HT-29 (cell line): Measurements from ENCODE around the gene CAD. TPM values are rescaled to one million over a fixed set of nuclear protein-coding genes. Genes with fewer than 3 reads are reported as not detected.
"Not testable (repeated sequence)": the region's sequence is repeated elsewhere in the genome, so short reads cannot be mapped to it uniquely, and the experiment has no call there.

Source experiments
- DNase-seq: peaks from one replicate; pipeline ENCODE4 v3.0.0-alpha.2; 2015; ENCODE audit warnings: low spot score
- total RNA-seq: library from RNA; depleted of rRNA; stranded (reverse); fragments of >200 nt; shearing (Covaris generic); gene quantifications from 2 replicates; pipeline ENCODE4 v1.2.3, GENCODE V29; 2014; rRNA removed

Gene CAD
- total RNA-seq, result 78.5 and 88.5 TPM in 2 replicates

DNA sequence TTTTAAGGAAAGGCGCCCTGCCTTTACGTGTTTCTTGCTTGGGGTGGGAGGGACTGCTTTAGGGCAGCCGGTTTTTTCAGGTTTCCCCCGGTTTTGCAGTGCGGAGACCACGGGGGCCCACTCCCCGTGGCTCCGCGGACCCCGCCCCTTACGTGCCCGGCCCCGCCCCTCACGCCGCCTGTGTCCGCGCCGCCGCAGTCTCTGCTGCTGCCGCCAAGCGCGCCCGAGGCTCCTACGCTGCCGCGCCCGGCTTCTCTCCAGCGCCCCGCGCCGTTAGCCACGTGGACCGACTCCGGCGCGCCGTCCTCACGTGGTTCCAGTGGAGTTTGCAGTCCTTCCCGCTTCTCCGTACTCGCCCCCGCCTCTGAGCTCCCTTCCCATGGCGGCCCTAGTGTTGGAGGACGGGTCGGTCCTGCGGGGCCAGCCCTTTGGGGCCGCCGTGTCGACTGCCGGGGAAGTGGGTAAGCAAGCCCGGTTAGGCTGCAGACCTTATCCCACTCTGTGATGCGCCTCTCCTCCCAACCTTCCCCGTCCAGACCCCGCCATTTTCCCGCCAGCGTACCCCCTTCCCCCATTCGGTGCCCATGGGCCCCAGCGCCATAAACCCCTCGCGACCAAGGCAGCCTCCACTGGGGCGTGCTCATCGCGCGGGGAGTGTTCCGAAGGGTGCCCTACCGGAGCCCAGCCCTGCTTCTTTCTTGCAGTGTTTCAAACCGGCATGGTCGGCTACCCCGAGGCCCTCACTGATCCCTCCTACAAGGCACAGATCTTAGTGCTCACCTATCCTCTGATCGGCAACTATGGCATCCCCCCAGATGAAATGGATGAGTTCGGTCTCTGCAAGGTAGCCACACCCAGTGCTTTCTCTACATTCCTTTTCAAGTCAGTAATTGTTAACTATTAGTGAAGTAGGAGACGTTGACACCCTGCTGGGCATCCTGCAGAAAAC lies at the start of gene CAD:
Gene CAD (plus strand): TSS at position 197 of the 949 bp plus-strand sequence. CDS start 183 bp downstream, at position 380.
- peak; percentile 89 for DNase-seq

- DNase-seq, result no peak
Measured at GRCh38 chr2:27170581-27171337, 46.4 kb upstream of the CAD start.

DNA sequence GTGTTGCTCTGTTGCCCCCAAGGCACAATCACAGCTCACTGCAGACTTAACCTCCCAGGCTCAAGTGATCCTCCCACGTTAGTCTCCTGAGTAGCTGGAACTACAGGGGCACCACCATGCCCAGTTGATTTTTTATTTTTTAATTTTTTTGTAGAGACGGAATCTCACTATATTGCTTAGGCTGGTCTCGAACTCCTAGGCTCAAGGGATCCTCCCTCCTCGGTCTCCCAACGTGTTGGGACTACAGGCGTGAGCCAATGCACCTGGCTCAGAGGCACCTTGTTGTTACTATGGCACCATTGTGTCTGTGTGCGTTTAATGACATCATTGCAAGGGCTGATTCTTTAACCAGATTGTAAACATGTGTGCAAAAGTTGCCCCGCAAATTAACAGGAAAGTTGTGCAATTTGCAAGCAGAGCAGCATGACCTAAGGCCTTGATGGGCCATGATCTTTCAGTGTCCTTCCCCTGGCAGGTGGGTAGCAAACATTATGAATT lies 45.8 kb upstream of the CAD start:
- no peak for DNase-seq

DNA sequence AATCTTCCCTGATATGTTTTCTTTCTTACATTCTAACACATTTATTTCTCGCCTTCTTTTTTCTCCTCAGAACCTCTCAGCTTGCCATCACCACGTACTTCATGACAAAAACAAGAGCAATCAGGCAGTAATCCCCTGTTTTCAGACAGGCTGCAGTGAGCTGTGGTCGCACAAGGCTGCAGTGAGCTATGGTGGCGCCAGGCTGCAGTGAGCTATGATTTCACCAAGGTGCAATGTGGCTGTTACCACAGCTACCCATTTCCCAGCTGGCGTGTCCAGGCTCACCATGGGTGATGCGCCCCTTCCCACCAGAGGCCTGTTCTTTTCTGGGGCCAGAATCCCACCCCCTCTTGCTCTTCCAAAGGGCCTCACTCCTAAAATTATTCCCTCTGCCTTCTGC lies 42.5 kb upstream of the CAD start:
- no peak for DNase-seq

DNA sequence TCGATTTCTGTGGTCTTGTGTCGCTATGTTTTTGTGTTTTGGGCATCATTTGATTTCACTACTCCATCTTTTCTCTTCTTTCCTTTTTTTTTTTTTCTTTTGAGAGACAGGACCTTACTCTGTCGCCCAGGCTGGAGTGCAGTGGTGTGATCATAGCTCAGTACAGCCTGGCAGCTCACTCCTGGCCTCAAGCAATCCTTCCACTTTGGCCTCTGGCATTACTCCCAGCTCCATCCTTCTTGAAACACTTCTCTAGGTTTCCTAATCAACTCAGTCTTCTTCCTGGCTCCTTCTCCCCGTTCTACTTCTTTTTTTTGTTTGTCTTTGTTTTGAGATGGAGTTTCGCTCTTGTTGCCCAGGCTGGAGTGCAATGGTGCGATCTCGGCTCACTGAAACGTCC lies 41.8 kb upstream of the CAD start:
- DNase-seq, result no peak

DNA sequence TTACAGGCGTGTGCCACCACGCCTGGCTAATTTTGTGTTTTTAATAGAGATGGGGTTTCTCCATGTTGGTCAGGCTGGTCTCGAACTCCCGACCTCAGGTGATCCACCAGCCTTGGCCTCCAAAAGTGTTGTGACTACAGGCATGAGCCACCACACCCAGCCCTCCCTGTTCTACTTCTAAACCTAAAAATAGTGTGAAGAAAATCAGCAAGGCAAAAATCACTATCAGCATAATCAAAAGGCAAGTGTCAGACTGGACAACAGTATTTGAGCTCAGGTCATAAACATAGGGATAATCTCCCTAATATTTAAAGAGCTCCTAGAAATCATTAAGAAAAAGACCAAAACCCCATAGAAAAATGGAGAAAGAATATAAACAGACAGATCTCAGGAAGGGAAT lies 41.4 kb upstream of the CAD start:
- not testable (repeated sequence) for DNase-seq

- DNase-seq, result no peak
Measured at GRCh38 chr2:27177441-27178351, 39.5 kb upstream of the CAD start.

DNA sequence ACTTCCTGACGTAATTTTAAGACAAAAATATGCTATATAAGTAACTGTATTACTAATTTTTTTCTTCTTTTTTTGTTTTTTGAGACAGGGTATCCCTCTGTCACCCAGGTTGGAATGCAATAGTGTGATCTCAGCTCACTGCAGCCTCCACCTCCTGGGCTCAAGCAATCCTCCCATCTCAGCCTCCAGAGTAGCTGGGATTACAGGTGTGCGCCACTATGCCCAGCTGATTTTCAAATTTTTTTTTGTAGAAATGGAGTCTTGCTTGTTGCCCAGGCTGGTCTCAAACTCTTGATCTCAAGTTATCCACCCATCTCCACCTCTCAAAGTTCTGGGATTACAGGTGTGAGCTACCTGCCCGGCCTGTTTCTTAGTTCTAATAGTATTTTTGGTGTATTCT lies 38.7 kb upstream of the CAD start:
- DNase-seq, result no peak

DNA sequence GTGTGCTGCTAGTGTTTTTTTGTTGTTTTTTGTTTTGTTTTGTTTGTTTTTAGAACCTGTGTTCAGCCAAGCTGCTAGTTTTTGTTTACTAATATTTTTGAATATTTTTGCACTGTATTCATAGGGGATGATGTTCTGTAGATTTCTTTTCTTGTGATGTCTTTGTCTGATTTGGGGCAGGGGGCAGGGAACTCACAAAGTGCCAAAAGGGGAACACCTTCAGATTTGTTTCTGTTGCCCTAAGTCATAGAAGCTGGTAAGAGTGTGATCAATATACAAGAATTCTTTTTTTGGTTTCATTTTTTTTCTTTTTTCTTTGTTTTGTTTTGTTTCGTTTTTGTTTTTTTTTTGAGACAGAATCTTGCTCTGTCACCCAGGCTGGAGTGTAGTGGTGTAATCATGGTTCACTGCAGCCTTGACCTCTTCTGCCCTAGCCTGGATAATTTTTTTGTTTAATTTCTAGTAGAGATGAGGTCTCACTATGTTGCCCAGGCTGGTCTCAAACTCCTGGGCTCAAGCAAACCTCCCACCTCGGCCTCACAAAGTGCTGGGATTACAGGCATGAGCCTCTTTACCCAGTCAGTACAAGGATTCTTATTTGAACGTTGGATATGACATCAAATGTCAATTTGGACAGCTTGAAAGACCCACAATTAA lies 37.7 kb upstream of the CAD start:
- DNase-seq, result no peak

DNA sequence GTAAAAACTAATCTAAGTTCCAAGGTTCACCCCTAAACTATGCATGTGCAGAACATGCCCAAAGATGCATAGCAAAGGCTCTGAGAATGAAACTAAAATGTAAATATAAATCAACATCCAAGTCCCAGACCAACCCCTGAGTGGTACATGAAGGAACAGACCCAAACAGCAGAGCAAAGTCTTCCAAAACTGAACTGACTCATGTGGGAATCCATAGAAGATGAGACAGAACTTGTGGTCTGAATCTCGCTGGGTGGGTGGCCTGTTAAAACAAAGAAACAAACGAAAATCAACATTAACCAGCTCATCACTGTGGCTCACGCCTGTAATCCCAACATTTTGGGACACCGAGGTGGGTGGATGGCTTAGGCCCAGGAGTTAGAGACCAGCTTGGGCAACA lies 34.8 kb upstream of the CAD start:
- no peak for DNase-seq

- DNase-seq, result no peak
Measured at GRCh38 chr2:27184115-27184514, 33.1 kb upstream of the CAD start.

GRCh38 chr2:27185331-27186026 lies 31.7 kb upstream of the CAD start:
- DNase-seq, result no peak

GRCh38 chr2:27186613-27187345 lies 30.4 kb upstream of the CAD start:
- no peak for DNase-seq

- DNase-seq, result no peak
Measured at GRCh38 chr2:27189989-27190388, 27.2 kb upstream of the CAD start.

GRCh38 chr2:27191070-27191829 lies 25.9 kb upstream of the CAD start:
- peak; percentile 78 for DNase-seq

- no peak for DNase-seq
Measured at GRCh38 chr2:27194538-27195354, 22.4 kb upstream of the CAD start.

DNA sequence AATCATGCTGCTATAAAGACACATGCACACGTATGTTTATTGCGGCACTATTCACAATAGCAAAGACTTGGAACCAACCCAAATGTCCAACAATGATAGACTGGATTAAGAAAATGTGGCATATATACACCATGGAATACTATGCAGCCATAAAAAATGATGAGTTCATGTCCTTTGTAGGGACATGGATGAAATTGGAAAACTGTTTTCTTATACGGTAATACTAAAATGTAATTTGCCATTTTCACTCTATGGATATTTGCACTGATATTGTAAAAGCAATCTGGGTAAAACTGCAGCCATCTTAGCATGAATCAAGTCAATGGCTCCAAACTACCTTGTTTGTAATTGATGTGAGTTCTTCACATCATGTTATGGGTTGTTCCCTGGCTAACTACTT lies 21.4 kb upstream of the CAD start:
- DNase-seq, result not testable (repeated sequence)

DNA sequence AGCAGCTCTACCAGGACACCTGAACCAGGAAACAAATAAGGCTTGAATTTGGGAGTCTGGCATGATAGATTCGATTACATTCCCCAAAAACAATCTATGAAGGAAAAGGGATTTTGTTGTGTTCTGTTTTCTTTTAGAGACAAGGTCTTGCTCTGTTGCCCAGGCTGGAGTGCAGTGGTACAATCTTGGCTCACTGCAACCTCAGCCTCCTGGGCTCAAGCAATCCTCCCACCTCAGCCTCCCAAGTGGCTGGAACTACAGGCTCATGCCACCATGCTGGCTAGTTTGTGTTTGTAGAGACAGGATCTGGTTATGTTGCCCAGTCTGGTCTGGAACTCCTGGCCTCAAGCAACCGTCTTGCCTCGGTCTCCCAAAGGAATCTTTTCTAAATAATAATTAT lies 19.1 kb upstream of the CAD start:
- not testable (repeated sequence) for DNase-seq
